ENCODE results near the gene ATAD3B.
"Not testable (repeated sequence)": the region's sequence is repeated elsewhere in the genome, so short reads cannot be mapped to it uniquely, and the experiment has no call there.

GRCh38 chr1:1518621-1519007 lies 47.0 kb downstream of the ATAD3B start:
- not testable (repeated sequence) for TF ChIP-seq CTCF (IDR thresholded peaks at IDR 0.05 in 2 of 3, conservative IDR thresholded peaks at IDR 0.05 in 1 of 3; ENCODE audit: borderline replicate concordance in 1 of 3, insufficient read depth in 1 of 3, low read depth in 2 of 3, low read length in 2 of 3); POLR2A (IDR thresholded peaks at IDR 0.05; ENCODE audit: borderline replicate concordance, extremely low read depth, insufficient read depth, insufficient read length); ZNF274 (IDR thresholded peaks at IDR 0.05; ENCODE audit: low read depth, low read length)
